Ramos (cell line): ENCODE data around the gene SYT2.

Experiments
- in situ Hi-C: fragments of 300-500 bp; cut with MboI; formaldehyde crosslinking; loops from one replicate; pipeline ENCODE4 v1.14.3; 2022; ENCODE audit warnings: low sequenced_read_pairs; ENCODE audit not compliant: unreplicated experiment

Gene SYT2

GRCh38 chr1:202680586-202681352 is 29.5 kb downstream of the SYT2 start:
- in situ Hi-C loops = no loop called here

- in situ Hi-C loops = no loop called here
Measured at GRCh38 chr1:202679406-202680177, 30.7 kb downstream of the SYT2 start.

GRCh38 chr1:202677433-202677832 is 32.8 kb downstream of the SYT2 start:
- in situ Hi-C loops = no loop called here

GRCh38 chr1:202673531-202673930 is 36.7 kb downstream of the SYT2 start:
- in situ Hi-C loops = no loop called here

- in situ Hi-C loops = no loop called here
Measured at GRCh38 chr1:202671399-202671798, 38.9 kb downstream of the SYT2 start.

- in situ Hi-C loops = no loop called here
Measured at GRCh38 chr1:202665417-202665816, 44.8 kb downstream of the SYT2 start.

- in situ Hi-C loops = no loop called here
Measured at GRCh38 chr1:202664083-202664482, 46.2 kb downstream of the SYT2 start.

GRCh38 chr1:202663131-202663530 is 47.1 kb downstream of the SYT2 start:
- in situ Hi-C loops = no loop called here

- in situ Hi-C loops = no loop called here
Measured at GRCh38 chr1:202662081-202662480, 48.2 kb downstream of the SYT2 start.

GRCh38 chr1:202661136-202661845 is 49.0 kb downstream of the SYT2 start:
- in situ Hi-C loops = no loop called here

- in situ Hi-C loops = no loop called here
Measured at GRCh38 chr1:202659974-202660373, 50.3 kb downstream of the SYT2 start.

GRCh38 chr1:202659541-202659940 is 50.7 kb downstream of the SYT2 start:
- in situ Hi-C loops = no loop called here

GRCh38 chr1:202658769-202659168 is 51.5 kb downstream of the SYT2 start:
- in situ Hi-C loops = no loop called here

- in situ Hi-C loops = no loop called here
Measured at GRCh38 chr1:202658251-202658759, 51.9 kb downstream of the SYT2 start.

- in situ Hi-C loops = no loop called here
Measured at GRCh38 chr1:202656951-202657646, 53.2 kb downstream of the SYT2 start.

- in situ Hi-C loops = no loop called here
Measured at GRCh38 chr1:202656057-202656456, 54.2 kb downstream of the SYT2 start.

- in situ Hi-C loops = no loop called here
Measured at GRCh38 chr1:202654079-202654478, 56.2 kb downstream of the SYT2 start.

GRCh38 chr1:202649553-202650392 is 60.5 kb downstream of the SYT2 start:
- in situ Hi-C loops = no loop called here

GRCh38 chr1:202648605-202649226 is 61.5 kb downstream of the SYT2 start:
- in situ Hi-C loops = no loop called here
